HG02763 (cell line): ENCODE results near the gene PIH1D1.
"Not testable (repeated sequence)": the region's sequence is repeated elsewhere in the genome, so short reads cannot be mapped to it uniquely, and the experiment has no call there.

Experiments used
- ATAC-seq: cut with Tn5 transposase; IDR thresholded peaks from one replicate; pipeline ENCODE4 v1.9.1; 2021; ENCODE audit warnings: mild to moderate bottlenecking, moderate library complexity; ENCODE audit not compliant: unreplicated experiment

Gene PIH1D1

GRCh38 chr19:49481020-49481683 is 29.5 kb upstream of the PIH1D1 start:
- ATAC-seq, result no peak

DNA sequence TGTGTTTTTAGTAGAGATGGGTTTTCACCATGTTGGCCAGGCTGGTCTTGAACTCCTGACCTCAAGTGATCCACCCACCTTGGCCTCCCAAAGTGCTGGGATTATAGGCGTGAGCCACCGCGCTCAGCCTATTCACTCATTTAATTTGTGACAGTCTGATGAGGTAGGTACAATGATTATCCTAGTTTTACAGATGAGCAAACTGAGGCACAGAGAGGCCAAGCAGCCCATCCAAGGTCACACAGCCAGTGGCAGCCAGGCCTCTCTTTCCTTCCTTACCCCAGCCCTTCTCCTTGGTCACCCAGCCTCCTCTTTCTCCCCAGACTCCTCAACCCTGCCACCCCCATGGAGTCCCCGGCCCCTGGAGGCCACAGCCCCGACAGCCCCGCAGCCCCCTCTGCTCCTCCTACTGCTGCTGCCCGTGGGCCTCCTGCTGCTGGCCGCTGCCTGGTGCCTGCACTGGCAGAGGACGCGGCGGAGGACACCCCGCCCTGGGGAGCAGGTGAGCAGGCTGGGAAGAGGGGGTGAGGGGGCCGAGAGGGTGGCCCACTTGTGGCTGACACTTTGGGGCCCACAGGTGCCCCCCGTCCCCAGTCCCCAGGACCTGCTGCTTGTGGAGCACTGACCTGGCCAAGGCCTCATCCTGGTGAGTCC is 28.5 kb upstream of the PIH1D1 start:
- no peak for ATAC-seq

DNA sequence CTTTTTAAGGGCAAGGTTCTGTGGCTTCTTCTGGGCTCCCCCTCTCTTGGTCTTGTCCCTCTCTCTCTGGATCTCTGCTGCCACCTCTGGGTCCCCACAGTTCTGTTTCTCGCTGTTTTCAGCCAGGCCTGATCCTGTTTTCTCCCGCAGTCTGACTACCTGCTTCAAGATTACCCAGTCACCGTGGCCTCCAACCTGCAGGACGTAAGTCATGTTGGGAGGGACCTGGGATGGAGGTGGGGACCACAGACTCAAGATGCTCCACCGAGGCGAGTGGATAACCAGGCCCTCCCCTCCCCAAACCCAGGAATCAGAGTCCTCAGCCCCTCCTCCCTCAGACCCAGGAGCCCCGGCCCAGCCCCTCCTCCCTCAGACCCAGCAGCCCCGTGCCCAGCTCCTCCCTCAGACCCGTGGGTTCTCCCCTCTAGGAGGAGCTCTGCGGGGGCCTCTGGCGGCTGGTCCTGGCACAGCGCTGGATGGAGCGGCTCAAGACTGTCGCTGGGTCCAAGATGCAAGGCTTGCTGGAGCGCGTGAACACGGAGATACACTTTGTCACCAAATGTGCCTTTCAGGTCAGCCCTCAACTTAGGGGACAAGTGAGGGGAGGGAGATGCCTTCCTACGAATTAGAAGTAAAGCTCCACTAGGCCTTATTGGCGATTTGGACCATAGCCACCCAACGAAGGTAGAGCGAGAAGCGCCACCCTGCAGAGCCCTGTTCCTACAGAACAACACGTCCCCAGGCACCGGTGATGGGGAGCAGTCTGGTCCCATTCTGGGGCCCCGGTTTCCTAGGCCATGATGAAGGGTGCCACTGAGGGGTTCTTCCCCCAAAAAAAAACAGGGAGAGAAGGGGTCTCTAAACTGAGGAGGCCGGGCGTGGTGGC is 24.6 kb upstream of the PIH1D1 start:
- no peak for ATAC-seq

- ATAC-seq, result no peak
Observed at GRCh38 chr19:49475191-49475917, 23.7 kb upstream of the PIH1D1 start.

DNA sequence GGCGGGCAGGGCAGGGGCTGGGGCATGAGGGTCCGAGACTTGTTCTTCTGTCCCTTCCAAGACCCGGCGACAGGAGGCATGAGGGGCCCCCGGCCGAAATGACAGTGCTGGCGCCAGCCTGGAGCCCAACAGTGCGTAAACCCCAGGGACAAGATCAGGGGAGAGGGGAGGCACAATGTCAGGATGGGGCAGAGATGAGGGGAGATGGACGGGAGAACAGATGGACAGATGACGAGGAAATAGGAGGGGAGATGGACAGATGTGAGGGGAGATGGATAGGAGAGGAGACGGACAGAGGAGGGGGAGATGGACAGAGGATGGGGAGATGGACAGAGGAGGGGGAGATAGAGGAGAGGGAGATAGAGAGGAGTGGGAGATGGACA is 22.9 kb upstream of the PIH1D1 start:
- ATAC-seq, result no peak

DNA sequence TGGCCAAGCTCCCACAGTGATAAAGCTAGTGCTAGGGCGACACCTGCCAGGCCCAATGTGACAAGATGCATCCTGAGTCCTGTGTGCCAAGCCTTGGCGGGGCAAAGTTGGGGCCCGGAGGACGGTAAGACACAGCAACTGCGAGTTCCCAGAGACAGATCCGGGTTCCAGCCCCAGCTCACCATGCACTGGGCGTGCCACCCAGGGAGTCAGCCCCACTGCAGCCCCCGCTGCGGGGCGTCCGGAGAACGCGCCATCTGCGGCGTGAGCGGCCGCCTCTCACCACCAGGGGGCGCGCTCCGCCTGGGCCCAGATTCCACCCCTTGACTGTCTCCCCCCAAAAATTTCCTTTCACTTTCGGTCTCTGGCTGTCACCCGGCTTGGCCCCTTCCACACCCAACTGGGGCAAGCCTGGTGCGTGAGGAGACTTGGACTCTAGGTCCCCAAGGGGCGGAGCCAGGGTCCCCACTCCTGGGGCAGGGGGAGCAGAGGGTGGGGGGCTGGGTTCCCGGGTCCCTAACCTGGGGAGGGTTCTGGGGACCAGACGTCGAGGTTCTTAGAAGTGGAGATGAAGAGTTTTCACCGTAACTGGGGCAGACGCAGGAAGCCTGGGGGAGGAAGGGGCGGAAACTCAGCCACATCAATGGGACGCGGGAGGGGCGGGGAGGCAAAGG is 22.4 kb upstream of the PIH1D1 start, which contains the start of gene FLT3LG:
TSS of gene FLT3LG (plus strand) at position 348 of the 674 bp plus-strand sequence. CDS start 425 bp downstream, outside the sequence.
- peak; percentile 62 for ATAC-seq

- ATAC-seq, result not testable (repeated sequence)
Observed at GRCh38 chr19:49473501-49473867, 21.9 kb upstream of the PIH1D1 start.

DNA sequence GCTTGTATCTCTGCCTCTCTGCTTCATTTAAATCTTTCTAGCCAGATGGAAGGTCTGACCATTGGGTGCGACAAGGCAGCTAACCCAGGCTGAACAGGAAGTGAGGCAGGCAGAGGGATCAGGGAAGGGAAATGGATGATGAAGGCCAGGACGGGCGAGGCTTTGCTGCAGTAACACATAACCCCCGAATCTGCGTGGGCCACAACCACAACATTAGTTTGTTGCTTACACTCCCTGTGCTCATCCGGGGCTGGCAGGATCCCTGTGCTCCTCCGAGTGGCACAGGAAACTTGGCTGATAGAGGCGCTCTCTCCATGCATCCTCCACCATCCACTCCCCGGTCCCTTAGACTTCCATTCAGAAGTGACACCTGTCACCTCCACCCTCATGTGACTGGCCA is 21.3 kb upstream of the PIH1D1 start:
- no peak for ATAC-seq

DNA sequence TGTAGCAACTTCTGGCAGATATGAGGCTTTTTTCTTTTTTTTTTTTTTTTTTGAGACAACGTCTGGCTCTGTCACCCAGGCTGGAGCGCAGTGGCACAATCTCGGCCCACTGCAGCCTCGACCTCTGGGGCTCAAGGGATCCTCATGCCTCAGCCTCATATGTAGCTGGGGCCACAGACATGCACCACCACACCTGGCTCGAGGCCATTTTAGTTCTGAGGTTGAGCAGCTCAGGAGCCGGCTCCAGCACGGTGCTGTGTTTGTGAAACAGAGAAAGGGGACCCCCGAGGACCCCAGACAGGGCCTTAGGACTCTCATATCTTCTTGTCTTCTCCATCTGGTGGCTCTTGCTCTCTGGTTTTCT is 19.0 kb upstream of the PIH1D1 start:
- ATAC-seq, result no peak

DNA sequence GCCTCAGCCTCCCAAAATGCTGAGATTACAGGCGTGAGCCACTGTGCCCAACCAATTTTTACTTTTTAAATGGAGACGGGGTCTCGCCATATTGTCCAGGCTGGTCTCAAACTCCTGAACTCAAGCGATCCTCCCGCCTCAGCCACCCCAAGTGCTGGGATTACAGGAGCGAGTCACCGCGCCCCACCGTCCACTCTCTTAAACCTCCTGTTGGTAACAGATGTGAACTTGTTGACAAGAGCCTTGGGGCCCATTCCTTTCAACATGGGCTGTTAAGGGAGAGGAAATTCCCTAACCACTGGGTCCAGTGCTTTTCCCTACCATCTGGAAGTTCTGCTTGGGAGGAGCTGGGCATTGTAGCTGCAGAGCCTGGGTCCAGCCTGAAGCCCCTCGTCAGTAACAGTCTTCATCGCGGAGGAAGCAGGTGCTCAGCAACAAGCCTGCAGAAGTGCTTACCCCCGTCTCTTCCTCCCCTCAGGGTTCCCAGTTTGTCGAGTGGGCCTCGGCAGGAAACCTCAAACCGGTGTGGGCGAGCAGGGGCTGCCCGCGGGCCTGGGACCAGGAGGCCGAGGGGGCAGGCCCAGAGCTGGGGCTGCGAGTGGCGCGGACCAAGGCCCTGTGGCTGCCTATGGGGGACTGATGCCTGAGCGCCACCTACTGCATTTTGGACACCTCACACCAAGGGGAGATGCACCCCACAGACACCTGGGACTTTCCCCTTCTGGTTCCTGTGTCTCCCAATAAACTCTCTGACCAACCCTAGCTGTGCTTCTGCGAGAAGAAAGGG is 18.4 kb upstream of the PIH1D1 start:
- peak; percentile 45 for ATAC-seq

GRCh38 chr19:49468746-49469447 is 17.3 kb upstream of the PIH1D1 start:
- ATAC-seq, result no peak

- no peak for ATAC-seq
Observed at GRCh38 chr19:49468199-49468598, 16.6 kb upstream of the PIH1D1 start.

DNA sequence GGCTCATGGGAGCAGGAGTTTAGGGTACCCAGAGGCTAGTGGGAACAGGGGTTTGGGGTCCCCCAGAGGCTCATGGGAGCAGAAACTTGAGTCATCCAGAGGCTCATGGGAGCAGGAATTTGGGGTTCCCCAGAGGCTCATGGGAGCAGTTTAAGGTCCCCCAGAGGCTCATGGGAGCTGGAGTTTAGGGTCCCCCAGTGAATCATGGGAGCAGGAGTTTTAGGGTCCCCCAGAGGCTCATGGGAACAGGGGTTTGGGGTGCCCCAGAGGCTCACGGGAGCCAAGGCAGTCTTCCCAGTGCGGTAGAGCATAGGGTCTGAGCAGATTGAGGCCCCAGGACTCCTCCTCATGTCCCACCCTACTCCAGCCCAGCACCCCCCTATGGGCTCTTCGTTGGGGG is 13.8 kb upstream of the PIH1D1 start:
- ATAC-seq, result no peak

DNA sequence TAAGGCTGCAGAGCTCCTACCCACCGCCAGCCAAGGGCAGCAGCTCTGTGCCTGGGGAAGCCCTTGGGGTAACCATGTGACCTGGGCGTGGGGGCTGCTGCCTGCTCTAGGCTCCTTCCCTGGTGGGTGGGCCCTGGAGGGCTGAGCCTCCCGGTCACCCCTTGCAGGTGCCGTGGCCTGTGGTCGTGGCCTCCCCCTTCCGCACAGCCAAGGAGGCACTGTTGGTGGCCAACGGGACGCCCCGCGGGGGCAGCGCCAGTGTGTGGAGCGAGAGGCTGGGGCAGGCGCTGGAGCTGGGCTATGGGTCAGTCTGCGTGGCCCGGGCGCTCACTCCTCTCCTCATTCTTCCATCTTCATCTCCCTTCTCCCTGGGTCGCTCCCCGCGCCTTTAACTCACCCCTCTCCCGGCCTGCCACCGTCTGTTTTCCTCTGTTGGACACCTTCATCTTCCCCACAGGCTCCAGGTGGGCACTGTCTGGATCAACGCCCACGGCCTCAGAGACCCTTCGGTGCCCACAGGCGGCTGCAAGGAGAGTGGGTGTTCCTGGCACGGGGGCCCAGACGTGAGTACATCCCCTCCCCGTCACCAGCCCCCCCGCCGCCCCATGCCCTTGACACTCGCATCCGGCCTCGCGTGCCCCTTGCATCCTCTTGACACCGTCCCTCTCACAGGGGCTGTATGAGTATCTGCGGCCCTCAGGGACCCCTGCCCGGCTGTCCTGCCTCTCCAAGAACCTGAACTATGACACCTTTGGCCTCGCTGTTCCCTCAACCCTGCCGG is 12.5 kb upstream of the PIH1D1 start:
- no peak for ATAC-seq

DNA sequence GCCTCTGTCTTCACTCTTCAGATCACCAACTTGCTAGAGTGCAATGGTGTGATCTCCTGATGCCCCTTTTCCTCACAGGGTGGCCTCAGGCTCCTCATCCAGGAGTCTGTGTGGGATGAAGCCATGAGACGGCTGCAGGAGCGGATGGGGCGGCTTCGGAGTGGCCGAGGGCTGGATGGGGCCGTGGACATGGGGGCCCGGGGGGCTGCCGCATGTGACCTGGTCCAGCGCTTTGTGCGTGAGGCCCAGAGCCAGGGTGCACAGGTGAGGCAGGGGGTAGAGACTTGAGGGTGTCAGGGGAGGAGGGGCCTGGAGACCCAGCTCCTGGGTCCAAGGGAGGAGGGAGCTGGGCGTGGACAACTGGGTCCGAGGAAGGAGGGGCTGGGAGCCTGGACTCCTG is 10.9 kb upstream of the PIH1D1 start:
- no peak for ATAC-seq

DNA sequence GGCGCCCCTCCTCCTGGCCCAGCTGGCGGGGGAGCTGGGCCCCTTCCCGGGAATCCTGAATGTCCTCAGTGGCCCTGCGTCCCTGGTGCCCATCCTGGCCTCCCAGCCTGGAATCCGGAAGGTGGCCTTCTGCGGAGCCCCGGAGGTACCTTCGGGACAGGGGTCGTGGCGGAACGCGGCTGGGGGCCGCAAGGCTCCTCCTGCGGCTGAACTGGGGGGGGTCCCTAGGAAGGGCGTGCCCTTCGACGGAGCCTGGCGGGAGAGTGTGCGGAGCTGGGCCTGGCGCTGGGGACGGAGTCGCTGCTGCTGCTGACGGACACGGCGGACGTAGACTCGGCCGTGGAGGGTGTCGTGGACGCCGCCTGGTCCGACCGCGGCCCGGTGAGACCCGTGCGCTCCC is 10.0 kb upstream of the PIH1D1 start:
- no peak for ATAC-seq

GRCh38 chr19:49461130-49461529 is 9.5 kb upstream of the PIH1D1 start:
- ATAC-seq, result not testable (repeated sequence)

GRCh38 chr19:49459388-49459787 is 7.8 kb upstream of the PIH1D1 start:
- no peak for ATAC-seq

- ATAC-seq, result no peak
Observed at GRCh38 chr19:49458567-49458903, 6.9 kb upstream of the PIH1D1 start.
